Astrocyte of the spinal cord (primary cell): Measurements from ENCODE around the gene CHMP6.
A peak's percentile ranks its signal among the peaks of the same experiment; 100 is the strongest.

Source experiments
- DNase-seq: peaks from one replicate; pipeline ENCODE4 v3.0.0; 2011; ENCODE audit warnings: low read depth, low spot score
- H3K4me3 ChIP-seq: 2 replicates; pipeline ENCODE4 v1.5.1; 2011; ENCODE audit warnings: low read depth, mild to moderate bottlenecking, low read length, moderate library complexity
- in situ Hi-C: cut with HindIII; loops from 2 replicates; pipeline ENCODE4 v1.10.0; 2017; ENCODE audit warnings: low sequenced_read_pairs
- TF ChIP-seq, protein P1 (sequence below): IDR thresholded peaks from 2 replicates; pipeline ENCODE4 v1.5.1; 2012; ENCODE audit warnings: low read depth, mild to moderate bottlenecking, low read length, inconsistent platforms

Gene CHMP6

DNA sequence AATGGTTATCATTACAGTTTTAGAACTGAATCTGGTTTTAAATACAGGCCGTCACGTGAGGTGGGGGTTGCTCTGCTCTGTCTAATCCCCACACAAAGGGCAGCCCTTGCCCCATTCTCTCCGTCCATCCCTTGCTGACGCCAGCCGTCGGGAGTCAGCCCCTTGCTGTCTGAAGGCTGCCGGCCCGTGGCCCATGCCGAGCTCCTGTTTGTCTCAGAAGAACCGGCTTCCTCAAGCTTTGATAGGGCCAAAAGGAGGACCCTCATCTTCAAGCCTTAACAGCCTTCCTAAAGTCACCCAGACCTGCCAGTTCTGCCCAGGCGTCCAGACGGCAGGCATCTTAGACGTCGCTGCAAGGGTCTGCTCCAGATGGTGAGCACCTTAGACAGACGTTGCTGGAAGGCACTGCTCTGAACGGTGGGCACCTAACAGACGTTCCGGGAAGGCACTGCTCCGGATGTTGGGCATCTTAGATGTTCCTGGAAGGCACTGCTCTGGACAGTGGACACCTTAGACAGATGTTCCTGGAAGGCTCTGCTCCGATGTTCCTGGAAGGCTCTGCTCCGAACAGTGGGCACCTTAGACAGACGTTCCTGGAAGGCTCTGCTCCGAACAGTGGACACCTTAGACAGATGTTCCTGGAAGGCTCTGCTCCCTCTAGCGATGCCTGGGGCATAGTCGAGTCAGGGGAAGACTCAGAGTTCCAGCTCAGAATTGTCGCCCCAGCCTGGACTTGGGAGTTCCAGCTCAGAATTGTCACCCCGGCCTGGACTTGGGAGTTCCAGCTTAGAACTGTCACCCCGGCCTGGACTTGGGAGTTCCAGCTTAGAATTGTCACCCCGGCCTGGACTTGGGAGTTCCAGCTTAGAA is 35.1 kb upstream of the CHMP6 start:
- TF ChIP-seq, protein P1, sequence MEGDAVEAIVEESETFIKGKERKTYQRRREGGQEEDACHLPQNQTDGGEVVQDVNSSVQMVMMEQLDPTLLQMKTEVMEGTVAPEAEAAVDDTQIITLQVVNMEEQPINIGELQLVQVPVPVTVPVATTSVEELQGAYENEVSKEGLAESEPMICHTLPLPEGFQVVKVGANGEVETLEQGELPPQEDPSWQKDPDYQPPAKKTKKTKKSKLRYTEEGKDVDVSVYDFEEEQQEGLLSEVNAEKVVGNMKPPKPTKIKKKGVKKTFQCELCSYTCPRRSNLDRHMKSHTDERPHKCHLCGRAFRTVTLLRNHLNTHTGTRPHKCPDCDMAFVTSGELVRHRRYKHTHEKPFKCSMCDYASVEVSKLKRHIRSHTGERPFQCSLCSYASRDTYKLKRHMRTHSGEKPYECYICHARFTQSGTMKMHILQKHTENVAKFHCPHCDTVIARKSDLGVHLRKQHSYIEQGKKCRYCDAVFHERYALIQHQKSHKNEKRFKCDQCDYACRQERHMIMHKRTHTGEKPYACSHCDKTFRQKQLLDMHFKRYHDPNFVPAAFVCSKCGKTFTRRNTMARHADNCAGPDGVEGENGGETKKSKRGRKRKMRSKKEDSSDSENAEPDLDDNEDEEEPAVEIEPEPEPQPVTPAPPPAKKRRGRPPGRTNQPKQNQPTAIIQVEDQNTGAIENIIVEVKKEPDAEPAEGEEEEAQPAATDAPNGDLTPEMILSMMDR, result no peak
- in situ Hi-C loops, result no loop called here
- no peak overlapping the region for H3K4me3 ChIP-seq
- DNase-seq, result no peak

DNA sequence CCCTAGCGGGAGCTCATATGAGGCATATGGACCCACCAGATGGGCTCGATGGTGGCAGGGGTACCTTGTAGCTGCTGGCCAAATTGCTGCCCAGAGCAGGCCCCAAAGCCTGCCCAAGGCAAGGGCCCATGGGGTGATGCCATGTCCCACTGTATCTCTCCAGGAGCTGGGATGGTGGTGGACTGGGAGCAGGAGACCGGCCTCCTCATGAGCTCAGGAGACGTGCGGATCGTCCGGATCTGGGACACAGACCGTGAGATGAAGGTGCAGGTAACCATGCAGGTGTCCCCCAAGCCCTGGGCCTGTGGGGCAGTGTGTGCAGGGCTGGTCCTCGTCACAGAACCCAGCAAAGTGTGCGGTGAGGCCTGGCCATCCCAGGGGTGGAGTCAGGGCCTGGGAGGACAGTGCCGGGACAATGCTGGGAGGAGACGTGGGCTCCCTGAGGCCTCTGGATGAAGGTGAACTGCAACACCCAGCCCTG is 34.1 kb upstream of the CHMP6 start:
- in situ Hi-C loops, result no loop called here
- no peak overlapping the region for H3K4me3 ChIP-seq
- no peak for DNase-seq
- TF ChIP-seq, protein P1, result no peak

DNA sequence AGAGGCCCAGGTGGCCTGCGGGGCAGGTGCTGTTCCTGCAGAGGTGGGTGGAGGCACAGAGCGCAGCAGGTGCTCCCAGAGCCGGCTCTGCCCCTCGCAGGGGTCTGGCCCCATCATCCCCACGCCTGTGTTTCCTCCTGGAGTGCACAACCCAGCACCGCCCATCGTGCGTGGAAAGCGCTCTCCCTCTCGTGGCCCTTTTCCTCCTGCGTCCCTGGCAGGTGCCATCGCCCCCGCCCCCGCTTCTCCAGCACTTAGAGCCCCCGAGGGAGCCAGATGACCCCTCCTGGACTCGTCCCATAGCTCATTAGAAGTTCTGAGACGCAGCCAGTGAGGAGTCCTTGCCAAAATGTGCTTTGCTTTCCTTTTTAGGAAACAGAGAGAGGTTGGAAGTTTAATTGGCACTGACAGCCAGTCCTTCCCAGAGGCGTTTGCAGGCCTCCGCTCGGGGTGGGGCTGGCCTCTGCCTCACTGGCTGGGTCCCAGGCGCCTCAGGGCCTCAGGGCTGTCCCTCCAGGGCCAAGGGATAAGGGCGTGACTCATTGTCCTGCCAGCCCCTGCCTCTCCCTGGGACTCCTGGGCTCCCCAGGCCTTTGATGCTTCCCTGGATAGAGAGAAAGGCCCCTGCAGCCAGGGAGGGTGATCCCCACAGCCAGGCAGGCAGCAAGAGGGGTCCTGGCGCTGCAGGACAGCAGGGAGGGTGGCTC is 32.2 kb upstream of the CHMP6 start:
- DNase-seq, result peak; percentile 52

DNA sequence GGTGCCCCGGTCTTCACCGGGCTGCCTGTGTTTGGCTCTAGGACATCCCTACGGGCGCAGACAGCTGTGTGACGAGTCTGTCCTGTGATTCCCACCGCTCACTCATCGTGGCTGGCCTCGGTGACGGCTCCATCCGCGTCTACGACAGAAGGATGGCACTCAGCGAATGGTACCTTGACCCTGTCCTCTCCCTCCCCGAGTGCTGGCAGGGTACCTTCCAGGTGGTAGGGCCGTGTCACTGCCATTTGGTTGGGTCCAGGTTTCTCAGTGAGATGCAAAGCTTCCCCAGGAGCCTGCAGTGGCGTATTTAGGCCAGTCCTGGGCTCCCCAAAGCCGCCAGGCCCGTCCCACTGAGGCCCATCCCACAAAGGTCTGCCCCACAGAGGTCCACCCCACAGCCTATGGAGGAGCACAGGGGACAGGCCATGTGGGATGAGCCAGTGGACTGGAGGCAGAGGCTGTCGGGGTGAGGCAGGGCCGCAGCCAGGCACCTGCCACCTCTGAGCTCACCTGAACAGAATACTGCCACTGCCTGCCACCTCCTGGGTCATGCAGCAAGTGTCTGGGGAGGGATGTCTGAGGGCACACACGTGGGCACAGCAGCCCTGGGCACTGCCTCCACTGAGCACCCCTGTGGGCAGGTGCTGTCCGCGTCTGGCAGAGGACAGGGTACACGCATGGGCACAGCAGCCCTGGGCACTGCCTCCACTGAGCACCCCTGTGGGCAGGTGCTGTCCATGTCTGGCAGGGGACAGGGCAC is 31.4 kb upstream of the CHMP6 start:
- no peak for DNase-seq
- in situ Hi-C loops, result no loop called here
- no peak overlapping the region for H3K4me3 ChIP-seq

More for the DNA sequence above, 32.2 kb upstream of the CHMP6 start:
- in situ Hi-C loops, result no loop called here
- TF ChIP-seq, protein P1, result no peak
- no peak overlapping the region for H3K4me3 ChIP-seq

DNA sequence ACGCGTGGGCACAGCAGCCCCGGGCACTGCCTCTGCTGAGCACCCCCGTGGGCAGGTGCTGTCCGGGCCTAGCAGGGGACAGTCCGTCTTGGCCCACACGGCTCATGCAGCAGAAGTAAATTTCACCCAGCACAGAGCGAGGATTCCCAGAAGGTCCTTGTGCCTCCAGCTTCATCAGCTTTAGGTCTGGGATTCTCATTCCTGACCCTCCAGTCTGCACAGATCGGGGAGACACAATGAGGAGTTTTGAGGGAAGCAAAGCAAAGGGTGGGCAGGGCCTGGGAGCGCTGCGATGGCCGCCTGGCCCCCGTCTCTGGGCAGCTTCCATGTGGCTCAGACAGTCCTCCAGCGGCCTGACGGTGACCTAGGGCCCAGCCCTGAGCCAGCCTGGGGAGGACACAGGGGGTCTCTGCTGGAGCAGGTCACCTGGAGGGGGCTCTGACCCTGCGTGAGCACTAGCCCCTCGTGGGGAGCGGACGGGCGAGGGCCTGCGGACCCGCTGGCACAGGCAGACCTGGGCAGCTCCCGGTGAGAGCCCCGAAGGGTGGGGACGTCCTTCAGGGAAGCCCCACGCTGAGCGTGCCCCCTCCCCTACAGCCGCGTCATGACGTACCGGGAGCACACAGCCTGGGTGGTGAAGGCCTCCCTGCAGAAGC is 30.7 kb upstream of the CHMP6 start:
- in situ Hi-C loops, result no loop called here
- H3K4me3 ChIP-seq, result no peak overlapping the region
- TF ChIP-seq, protein P1, result no peak
- DNase-seq, result no peak

More for the DNA sequence above, 31.4 kb upstream of the CHMP6 start:
- TF ChIP-seq, protein P1, result no peak
